ENCODE measurements around the gene ZBTB9.

Gene ZBTB9

GRCh38 chr6:33504486-33504885, 50.1 kb downstream of the ZBTB9 start:
- DNase-seq, result no peak
- intact Hi-C loops (cut with DNase I), result no loop called here

- DNase-seq, result no peak
- intact Hi-C loops (cut with DNase I), result no loop called here
Observed at GRCh38 chr6:33505548-33506370, 51.4 kb downstream of the ZBTB9 start.

Data from posterior cingulate gyrus (tissue), 11 donors.